Smooth muscle cell (in vitro differentiated cells): ENCODE results near the gene PIP5K1C. TPM values are rescaled to one million over a fixed set of nuclear protein-coding genes. Genes with fewer than 3 reads are reported as not detected.

Experiments
- DNase-seq: peaks from one replicate; lab custom pipeline; 2025; ENCODE audit not compliant: unreplicated experiment; lab: John Stamatoyannopoulos, UW
- H2AFZ ChIP-seq: fragments of 200-600 bp; sonication (generic); 2 replicates; pipeline ENCODE4 v1.6.0; 2016; ENCODE audit warnings: antibody characterized with exemption, low read depth, mild to moderate bottlenecking
- H3F3A ChIP-seq: fragments of 200-600 bp; sonication (generic); 2 replicates; pipeline ENCODE4 v1.6.0; 2017; ENCODE audit warnings: antibody characterized with exemption, low read depth
- H3K27ac ChIP-seq: fragments of 200-600 bp; sonication (generic); 2 replicates; pipeline ENCODE4 v1.5.1; 2016; ENCODE audit warnings: low read depth, mild to moderate bottlenecking
- H3K27me3 ChIP-seq: fragments of 200-600 bp; sonication (generic); 2 replicates; pipeline ENCODE4 v1.6.1; 2016; ENCODE audit warnings: low read depth, mild to moderate bottlenecking
- H3K36me3 ChIP-seq: fragments of 200-600 bp; sonication (generic); 2 replicates; pipeline ENCODE4 v1.5.1; 2016; ENCODE audit warnings: low read depth
- H3K4me1 ChIP-seq: fragments of 200-600 bp; sonication (generic); 2 replicates; pipeline ENCODE4 v1.5.1; 2016; ENCODE audit warnings: low read depth
- H3K4me2 ChIP-seq: fragments of 200-600 bp; sonication (generic); 2 replicates; pipeline ENCODE4 v1.6.0; 2016; ENCODE audit warnings: mild to moderate bottlenecking
- H3K4me3 ChIP-seq: fragments of 200-600 bp; sonication (generic); 2 replicates; pipeline ENCODE4 v1.5.1; 2016; ENCODE audit warnings: mild to moderate bottlenecking
- H3K79me2 ChIP-seq: fragments of 200-600 bp; sonication (generic); 2 replicates; pipeline ENCODE4 v1.6.0; 2016; ENCODE audit warnings: low read depth, mild to moderate bottlenecking
- H3K9ac ChIP-seq: fragments of 200-600 bp; sonication (generic); 2 replicates; pipeline ENCODE4 v1.6.0; 2016; ENCODE audit warnings: low read depth
- H3K9me3 ChIP-seq: fragments of 200-600 bp; sonication (generic); replicated peaks from 2 replicates; pipeline ENCODE4 v1.5.1; 2016; ENCODE audit warnings: low read depth
- H4K20me1 ChIP-seq: fragments of 200-600 bp; sonication (generic); 2 replicates; pipeline ENCODE4 v1.6.0; 2016; ENCODE audit warnings: low read depth
- CTCF ChIP-seq: fragments of 200-600 bp; sonication (generic); IDR thresholded peaks from 2 replicates; pipeline ENCODE4 v1.5.1; 2017; ENCODE audit warnings: borderline replicate concordance, mild to moderate bottlenecking, antibody characterized with exemption; ENCODE audit not compliant: insufficient read depth, poor library complexity, severe bottlenecking
- WGBS: methylation state at CpG from one replicate; pipeline ENCODE4 v1.1.7; 2016; ENCODE audit warnings: low lambda C conversion rate; 5-methylcytosine and 5-hydroxymethylcytosine counted together
- polyA plus RNA-seq: library from polyadenylated mRNA; unstranded; fragments of >200 nt; fragmentation: Nextera tagmentation; extraction: Ambion mirVana; gene quantifications from 2 replicates; pipeline ENCODE4 v1.2.1, GENCODE V29; 2016
- total RNA-seq: library from RNA; depleted of rRNA; stranded (reverse); fragments of >200 nt; gene quantifications from 2 replicates; pipeline ENCODE4 v1.2.3, GENCODE V29; 2014

The PIP5K1C gene
- total and polyA plus RNA-seq, 2 experiments from 2014 or later, result 13.2 to 27.2 TPM

- peaks cover 7% of the 10 kb centered on the region for H3K4me1 ChIP-seq
- TF ChIP-seq CTCF, result peak; percentile 96
- no peaks in the 10 kb centered on the region for H3K9me3 ChIP-seq
- H3K27me3 ChIP-seq, result no peaks in the 10 kb centered on the region
- no peak overlapping the region for H2AFZ ChIP-seq
- H3K4me3 ChIP-seq, result no peak overlapping the region
- 53% methylated on average over 40 of the region's 40 CpGs for WGBS
- no peak overlapping the region for H3K9ac ChIP-seq
- H4K20me1 ChIP-seq, result peaks cover 22% of the 10 kb centered on the region
- no peaks in the 10 kb centered on the region for H3F3A ChIP-seq
- peaks cover 5% of the 10 kb centered on the region for H3K79me2 ChIP-seq
- peak; percentile 37 for DNase-seq
- H3K4me2 ChIP-seq, result no peak overlapping the region
- no peaks in the 10 kb centered on the region for H3K36me3 ChIP-seq
- no peak overlapping the region for H3K27ac ChIP-seq
These were observed 34.4 kb downstream of the PIP5K1C start for GRCh38 chr19:3665681-3666544.

- H3K9me3 ChIP-seq, result no peaks in the 10 kb centered on the region
- H3K4me2 ChIP-seq, result no peak overlapping the region
- no peak overlapping the region for H3K27ac ChIP-seq
- H3K79me2 ChIP-seq, result no peaks in the 10 kb centered on the region
- no peaks in the 10 kb centered on the region for H3K27me3 ChIP-seq
- no peaks in the 10 kb centered on the region for H3F3A ChIP-seq
- no peak overlapping the region for H3K9ac ChIP-seq
- TF ChIP-seq CTCF, result no peak
- peaks cover 22% of the 10 kb centered on the region for H4K20me1 ChIP-seq
- H2AFZ ChIP-seq, result no peak overlapping the region
- no peaks in the 10 kb centered on the region for H3K36me3 ChIP-seq
- WGBS, result 91% methylated on average over 15 of the region's 19 CpGs
- no peak overlapping the region for H3K4me3 ChIP-seq
- no peak for DNase-seq
- H3K4me1 ChIP-seq, result no peaks in the 10 kb centered on the region
These were observed 35.2 kb downstream of the PIP5K1C start for GRCh38 chr19:3664879-3665642.

- Histone ChIP-seq H3K9me3 (no peaks in the 10 kb centered on the region), H3K4me3 (no peak overlapping the region), H3F3A (no peaks in the 10 kb centered on the region), H3K4me2 (no peak overlapping the region), H3K79me2 (no peaks in the 10 kb centered on the region), H2AFZ (no peak overlapping the region), H3K27ac (no peak overlapping the region), H3K4me1 (no peaks in the 10 kb centered on the region), H3K36me3 (no peaks in the 10 kb centered on the region), H3K9ac (no peak overlapping the region), H4K20me1 (peaks cover 22% of the 10 kb centered on the region), H3K27me3 (no peaks in the 10 kb centered on the region)
- DNase-seq, result no peak
- WGBS, result 93% methylated on average over 18 of the region's 18 CpGs
- no peak for TF ChIP-seq CTCF
These were observed 36.4 kb downstream of the PIP5K1C start for GRCh38 chr19:3663838-3664237.
